SK-N-SH treated with all-trans-retinoic acid at 6 μM for 48 hours (cell line): ENCODE data around the gene PTH1R.
A peak's percentile ranks its signal among the peaks of the same experiment; 100 is the strongest.

Experiments
- ATAC-seq: fragments of 200-7000 bp; cut with Tn5 transposase; 3 replicates; pipeline ENCODE4 v1.9.1; 2020; ENCODE audit warnings: mild to moderate bottlenecking, moderate library complexity
- ARNTL ChIP-seq: fragments of 450-650 bp; formaldehyde crosslinking; IDR thresholded peaks from 2 replicates; pipeline ENCODE4 v1.5.0; 2020; ENCODE audit warnings: low read depth, mild to moderate bottlenecking, moderate library complexity, borderline replicate concordance
- BACH2 ChIP-seq: fragments of 250-450 bp; sonication (Bioruptor Pico); IDR thresholded peaks from 2 replicates; pipeline ENCODE4 v1.9.0; 2021; ENCODE audit warnings: mild to moderate bottlenecking, borderline replicate concordance
- CREB5 ChIP-seq: fragments of 250-450 bp; sonication (Bioruptor Pico); IDR thresholded peaks from 2 replicates; pipeline ENCODE4 v1.5.1; 2020; ENCODE audit warnings: low read depth, mild to moderate bottlenecking, moderate library complexity
- CSDC2 ChIP-seq: fragments of 250-450 bp; sonication (Bioruptor Pico); IDR thresholded peaks from 2 replicates; pipeline ENCODE4 v1.5.0; 2020; ENCODE audit warnings: mild to moderate bottlenecking, moderate library complexity
- CSRNP3 ChIP-seq: fragments of 250-450 bp; sonication (Bioruptor Pico); IDR thresholded peaks from 2 replicates; pipeline ENCODE4 v1.5.1; 2021; ENCODE audit warnings: mild to moderate bottlenecking, moderate library complexity
- ESRRG ChIP-seq: fragments of 250-450 bp; sonication (Bioruptor Pico); IDR thresholded peaks from 2 replicates; pipeline ENCODE4 v1.6.1; 2021; ENCODE audit warnings: mild to moderate bottlenecking
- GLIS3 ChIP-seq: fragments of 250-450 bp; sonication (Bioruptor Pico); IDR thresholded peaks from 2 replicates; pipeline ENCODE4 v1.5.0; 2020; ENCODE audit warnings: mild to moderate bottlenecking, moderate library complexity
- ISL1 ChIP-seq: fragments of 250-450 bp; sonication (Bioruptor Pico); IDR thresholded peaks from 2 replicates; pipeline ENCODE4 v2.1.2; 2022; ENCODE audit warnings: mild to moderate bottlenecking, moderate library complexity
- OSR1 ChIP-seq: fragments of 250-450 bp; sonication (Bioruptor Pico); IDR thresholded peaks from 2 replicates; pipeline ENCODE4 v1.8.0; 2022; ENCODE audit warnings: moderate library complexity, mild to moderate bottlenecking, inconsistent platforms
- PATZ1 ChIP-seq: fragments of 250-450 bp; sonication (Bioruptor Pico); IDR thresholded peaks from 2 replicates; pipeline ENCODE4 v1.8.0; 2020; ENCODE audit warnings: mild to moderate bottlenecking, moderate library complexity, borderline replicate concordance
- POU6F1 ChIP-seq: fragments of 250-450 bp; sonication (Bioruptor Pico); IDR thresholded peaks from 2 replicates; pipeline ENCODE4 v1.8.0; 2021; ENCODE audit warnings: low read depth, mild to moderate bottlenecking, moderate library complexity, borderline replicate concordance
- RARB ChIP-seq: fragments of 250-450 bp; sonication (Bioruptor Pico); IDR thresholded peaks from 2 replicates; pipeline ENCODE4 v1.8.0; 2021; ENCODE audit warnings: mild to moderate bottlenecking, moderate library complexity
- SNAI2 ChIP-seq: fragments of 250-450 bp; sonication (Bioruptor Pico); IDR thresholded peaks from 2 replicates; pipeline ENCODE4 v1.5.0; 2020; ENCODE audit warnings: mild to moderate bottlenecking, moderate library complexity
- TCF4 ChIP-seq: fragments of 250-450 bp; sonication (Bioruptor Pico); IDR thresholded peaks from 2 replicates; pipeline ENCODE4 v1.8.0; 2021; ENCODE audit warnings: mild to moderate bottlenecking, moderate library complexity, borderline replicate concordance
- TOX ChIP-seq: fragments of 250-450 bp; sonication (Bioruptor Pico); IDR thresholded peaks from 2 replicates; pipeline ENCODE4 v1.8.0; 2021; ENCODE audit warnings: mild to moderate bottlenecking, moderate library complexity, borderline replicate concordance
- TSHZ2 ChIP-seq: fragments of 250-450 bp; sonication (Bioruptor Pico); IDR thresholded peaks from 2 replicates; pipeline ENCODE4 v1.5.0; 2020; ENCODE audit warnings: mild to moderate bottlenecking, moderate library complexity
- ZC3H10 ChIP-seq: fragments of 250-450 bp; sonication (Bioruptor Pico); IDR thresholded peaks from 2 replicates; pipeline ENCODE4 v1.5.1; 2021; ENCODE audit warnings: mild to moderate bottlenecking, moderate library complexity
- ZFP30 ChIP-seq: fragments of 450-650 bp; formaldehyde crosslinking; IDR thresholded peaks from 2 replicates; pipeline ENCODE4 v1.5.0; 2022; ENCODE audit warnings: mild to moderate bottlenecking, moderate library complexity
- ZNF565 ChIP-seq: fragments of 450-650 bp; formaldehyde crosslinking; conservative IDR thresholded peaks from 2 replicates; pipeline ENCODE4 v1.5.0; 2020; ENCODE audit warnings: low read depth, mild to moderate bottlenecking, moderate library complexity
- ZNF70 ChIP-seq: fragments of 450-650 bp; formaldehyde crosslinking; IDR thresholded peaks from 2 replicates; pipeline ENCODE4 v1.5.0; 2020; ENCODE audit warnings: mild to moderate bottlenecking, moderate library complexity

The PTH1R gene

GRCh38 chr3:46944191-46944590 lies 66.7 kb downstream of the PTH1R start (continued):
- TF ChIP-seq PATZ1, result no peak
- TF ChIP-seq ZFP30 (CRISPR knock-in tag), result no peak
- no peak for TF ChIP-seq CSDC2 (CRISPR knock-in tag)
- TF ChIP-seq ARNTL (CRISPR knock-in tag), result no peak

- ATAC-seq, result no peak
- TF ChIP-seq CSDC2 (CRISPR knock-in tag) (no peak), ISL1 (CRISPR knock-in tag) (no peak), ZC3H10 (CRISPR knock-in tag) (no peak)
Observed at GRCh38 chr3:46946416-46946815, 68.9 kb downstream of the PTH1R start.

- ATAC-seq, result peak; percentile 90
- TF ChIP-seq ISL1 (CRISPR knock-in tag), result peak; percentile 37; the same call in 1 of the 2 replicates
- TF ChIP-seq TCF4, result 0 out of 2 replicates have a peak, but pooled peaks have one; percentile 17
- no peak for TF ChIP-seq CSRNP3 (CRISPR knock-in tag)
- TF ChIP-seq, all 23 proteins: peak for 2
Observed at GRCh38 chr3:46946856-46947545, 69.5 kb downstream of the PTH1R start.

- ATAC-seq, result peak; percentile 55; the same call in 2 of the 3 replicates
- TF ChIP-seq RARB (CRISPR knock-in tag), result no peak
- TF ChIP-seq BACH2 (CRISPR knock-in tag), result no peak
- TF ChIP-seq ZFP30 (CRISPR knock-in tag), result no peak
- no peak for TF ChIP-seq ZC3H10 (CRISPR knock-in tag)
- TF ChIP-seq SNAI2 (CRISPR knock-in tag), result no peak
- no peak for TF ChIP-seq ZNF565 (CRISPR knock-in tag)
- no peak for TF ChIP-seq CSRNP3 (CRISPR knock-in tag)
- TF ChIP-seq ARNTL (CRISPR knock-in tag), result no peak
- TF ChIP-seq OSR1 (CRISPR knock-in tag), result no peak
- no peak for TF ChIP-seq ESRRG (CRISPR knock-in tag)
- no peak for TF ChIP-seq TOX (CRISPR knock-in tag)
- TF ChIP-seq POU6F1 (CRISPR knock-in tag), result no peak
- TF ChIP-seq ISL1 (CRISPR knock-in tag), result no peak
- no peak for TF ChIP-seq TCF4
- no peak for TF ChIP-seq CSDC2 (CRISPR knock-in tag)
- no peak for TF ChIP-seq PATZ1
- TF ChIP-seq TSHZ2, result no peak
- no peak for TF ChIP-seq GLIS3 (CRISPR knock-in tag)
- TF ChIP-seq ZNF70 (CRISPR knock-in tag), result no peak
- TF ChIP-seq CREB5 (CRISPR knock-in tag), result no peak
Observed at GRCh38 chr3:46947546-46947901, 70.0 kb downstream of the PTH1R start.
